ENCODE results near the gene CHAF1B.

The CHAF1B gene

DNA sequence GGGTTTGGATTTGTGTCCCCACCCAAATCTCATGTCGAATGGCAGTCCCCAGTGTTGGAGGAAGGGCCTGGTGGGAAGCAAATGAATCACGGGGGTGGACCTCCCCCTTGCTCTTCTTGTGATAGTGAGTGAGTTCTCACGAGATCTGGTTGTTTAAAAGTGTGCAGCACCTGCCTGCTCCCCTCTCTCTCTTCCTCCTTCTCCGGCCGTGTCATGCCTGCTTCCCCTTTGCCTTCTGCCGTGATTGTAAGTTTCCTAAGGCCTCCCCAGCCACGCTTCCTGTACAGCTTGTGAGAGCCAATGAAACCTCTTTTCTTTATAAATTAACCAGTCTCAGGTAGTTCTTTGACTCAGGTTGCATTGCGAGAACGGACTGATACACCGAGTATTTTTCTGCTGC, 78.8 kb downstream of the CHAF1B start:
- DNase-seq (ENCODE audit: low read depth in 2 of 2) = no peak

DNA sequence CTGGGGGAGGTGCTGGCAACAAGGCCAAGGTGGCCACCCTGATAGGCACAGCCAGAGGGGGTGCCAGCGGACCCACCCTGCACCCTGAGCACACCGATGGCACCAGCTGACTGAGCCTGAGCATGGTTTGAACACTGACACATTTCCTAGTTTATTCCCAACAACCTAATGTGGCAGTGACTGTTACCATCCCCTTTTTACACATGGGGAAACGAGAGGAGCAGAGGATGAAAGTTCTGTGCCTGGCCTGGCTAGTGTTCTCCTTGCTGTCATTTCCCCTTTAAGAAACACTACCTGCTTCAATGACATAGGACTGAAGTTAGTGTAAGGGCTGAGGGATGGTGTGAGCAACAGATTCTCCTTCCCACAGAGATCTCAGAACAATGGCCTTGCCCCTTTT, 79.4 kb downstream of the CHAF1B start:
- DNase-seq (ENCODE audit: low read depth in 2 of 2) = no peak

GRCh38 chr21:36465478-36465877, 80.3 kb downstream of the CHAF1B start:
- DNase-seq (ENCODE audit: low read depth in 2 of 2) = no peak

DNA sequence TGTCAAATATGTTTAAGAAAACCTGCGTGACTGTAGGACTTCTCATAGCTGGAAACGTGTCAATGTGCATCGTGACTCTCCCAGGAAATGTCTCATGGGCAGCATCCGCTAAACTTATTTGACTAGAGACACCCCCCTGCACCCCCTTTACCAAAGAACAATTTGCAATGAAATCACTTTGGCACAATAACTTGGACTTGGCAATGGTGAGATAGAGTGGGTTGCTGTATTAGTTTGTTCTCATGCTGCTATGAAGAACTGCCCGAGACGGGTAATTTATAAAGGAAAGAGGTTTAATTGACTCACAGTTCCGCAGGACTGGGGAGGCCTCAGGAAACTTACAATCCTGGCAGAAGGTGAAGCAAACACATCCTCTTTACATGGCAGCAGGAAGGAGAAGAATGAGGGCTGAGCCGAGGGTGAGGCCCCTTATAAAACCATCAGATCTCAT, 80.9 kb downstream of the CHAF1B start:
- no peak for DNase-seq (ENCODE audit: low read depth in 2 of 2)
